Activated CD4-positive, alpha-beta T cell treated with anti-CD3 and anti-CD28 coated beads for 4 hours (primary cell): Measurements from ENCODE around the gene GPC5.
"Not testable (repeated sequence)": the region's sequence is repeated elsewhere in the genome, so short reads cannot be mapped to it uniquely, and the experiment has no call there.

Experiments
- DNase-seq, 2 donors: peaks; one replicate each; pipeline ENCODE4 v3.0.0-alpha.2; 2020

GPC5 gene

GRCh38 chr13:91896547-91896946 lies 498.1 kb downstream of the GPC5 start:
- DNase-seq: no peak

- DNase-seq: not testable (repeated sequence)
Measured at GRCh38 chr13:91898986-91899385, 500.6 kb downstream of the GPC5 start.

- DNase-seq: no peak
Measured at GRCh38 chr13:91902291-91902690, 503.9 kb downstream of the GPC5 start.

GRCh38 chr13:91904005-91904404 lies 505.6 kb downstream of the GPC5 start:
- no peak for DNase-seq

- DNase-seq: no peak
Measured at GRCh38 chr13:91904597-91904996, 506.2 kb downstream of the GPC5 start.

- DNase-seq: no peak
Measured at GRCh38 chr13:91907398-91907797, 509.0 kb downstream of the GPC5 start.

- DNase-seq: no peak
Measured at GRCh38 chr13:91909617-91910016, 511.2 kb downstream of the GPC5 start.

GRCh38 chr13:91922969-91923592 lies 524.7 kb downstream of the GPC5 start:
- DNase-seq: no peak

GRCh38 chr13:91930687-91931086 lies 532.3 kb downstream of the GPC5 start:
- DNase-seq: no peak

- DNase-seq: no peak
Measured at GRCh38 chr13:91934354-91934753, 535.9 kb downstream of the GPC5 start.

- no peak for DNase-seq
Measured at GRCh38 chr13:91946498-91947070, 548.2 kb downstream of the GPC5 start.

- DNase-seq: no peak
Measured at GRCh38 chr13:91948736-91949135, 550.3 kb downstream of the GPC5 start.

GRCh38 chr13:91950803-91951202 lies 552.4 kb downstream of the GPC5 start:
- DNase-seq: no peak

GRCh38 chr13:91955546-91956355 lies 557.3 kb downstream of the GPC5 start:
- DNase-seq: no peak

GRCh38 chr13:91960947-91961346 lies 562.5 kb downstream of the GPC5 start:
- no peak for DNase-seq

- no peak for DNase-seq
Measured at GRCh38 chr13:91962946-91963345, 564.5 kb downstream of the GPC5 start.

- no peak for DNase-seq
Measured at GRCh38 chr13:91965511-91965910, 567.1 kb downstream of the GPC5 start.

GRCh38 chr13:91978571-91978970 lies 580.1 kb downstream of the GPC5 start:
- no peak for DNase-seq

GRCh38 chr13:91986761-91987483 lies 588.5 kb downstream of the GPC5 start:
- no peak for DNase-seq

- no peak for DNase-seq
Measured at GRCh38 chr13:91988331-91988730, 589.9 kb downstream of the GPC5 start.

- DNase-seq: no peak
Measured at GRCh38 chr13:92012787-92013186, 614.4 kb downstream of the GPC5 start.

- no peak for DNase-seq
Measured at GRCh38 chr13:92017737-92018136, 619.3 kb downstream of the GPC5 start.

- no peak for DNase-seq
Measured at GRCh38 chr13:92028695-92029094, 630.3 kb downstream of the GPC5 start.

- DNase-seq: no peak
Measured at GRCh38 chr13:92029641-92030040, 631.2 kb downstream of the GPC5 start.
